Parathyroid adenoma (tissue), 2 donors: ENCODE data around the gene ADCY10.

Experiments
- H2AFZ ChIP-seq: fragments of 300-600 bp; sonication (generic); one replicate; pipeline ENCODE4 v1.7.0; 2017; ENCODE audit warnings: antibody characterized with exemption, mild to moderate bottlenecking
- H3K27ac ChIP-seq: fragments of 300-600 bp; sonication (generic); one replicate; pipeline ENCODE4 v1.7.0; 2017
- H3K27me3 ChIP-seq: fragments of 300-600 bp; sonication (generic); one replicate; pipeline ENCODE4 v1.7.0; 2017; ENCODE audit warnings: low read length; ENCODE audit not compliant: control insufficient read depth, insufficient read depth
- H3K36me3 ChIP-seq: fragments of 300-600 bp; sonication (generic); one replicate; pipeline ENCODE4 v1.7.0; 2017; ENCODE audit warnings: low read length; ENCODE audit not compliant: control insufficient read depth, insufficient read depth
- H3K4me1 ChIP-seq: fragments of 300-600 bp; sonication (generic); one replicate; pipeline ENCODE4 v1.7.0; 2017; ENCODE audit warnings: control low read depth
- H3K4me2 ChIP-seq: fragments of 300-600 bp; sonication (generic); one replicate; pipeline ENCODE4 v1.7.0; 2017; ENCODE audit warnings: low read length
- H3K4me3 ChIP-seq: fragments of 300-600 bp; sonication (generic); one replicate; pipeline ENCODE4 v1.7.0; 2017; ENCODE audit warnings: low read depth, low read length
- H3K79me2 ChIP-seq: fragments of 300-600 bp; sonication (generic); one replicate; pipeline ENCODE4 v1.7.0; 2017; ENCODE audit warnings: control low read depth
- H3K9ac ChIP-seq: fragments of 300-600 bp; sonication (generic); one replicate; pipeline ENCODE4 v1.7.0; 2017; ENCODE audit warnings: mild to moderate bottlenecking
- H3K9me3 ChIP-seq: fragments of 300-600 bp; sonication (generic); one replicate; pipeline ENCODE4 v1.7.0; 2017; ENCODE audit warnings: low read length; ENCODE audit not compliant: control insufficient read depth
- CTCF ChIP-seq: fragments of 300-600 bp; sonication (generic); IDR thresholded peaks from one replicate; pipeline ENCODE4 v1.7.0; 2017; ENCODE audit warnings: antibody characterized with exemption, mild to moderate bottlenecking
- donor health status: primary hyperparathyroidism.

Gene ADCY10

GRCh38 chr1:167923324-167924056 lies 9.6 kb upstream of the ADCY10 start:
- Histone ChIP-seq H3K27ac (no peak overlapping the region), H3K4me3 (no peak overlapping the region), H3K9ac (no peak overlapping the region), H3K4me1 (no peaks in the 10 kb centered on the region), H2AFZ (no peak overlapping the region), H3K27me3 (no peaks in the 10 kb centered on the region), H3K4me2 (no peak overlapping the region), H3K9me3 (no peaks in the 10 kb centered on the region), H3K36me3 (no peaks in the 10 kb centered on the region), H3K79me2 (peaks cover 8% of the 10 kb centered on the region)
- TF ChIP-seq CTCF = no peak

GRCh38 chr1:167922611-167923074 lies 8.7 kb upstream of the ADCY10 start:
- H3K4me1 ChIP-seq = no peaks in the 10 kb centered on the region
- no peak overlapping the region for H3K9ac ChIP-seq
- no peaks in the 10 kb centered on the region for H3K36me3 ChIP-seq
- no peak overlapping the region for H3K4me2 ChIP-seq
- H3K27me3 ChIP-seq = no peaks in the 10 kb centered on the region
- no peaks in the 10 kb centered on the region for H3K9me3 ChIP-seq
- H3K4me3 ChIP-seq = no peak overlapping the region
- no peak overlapping the region for H2AFZ ChIP-seq
- no peak overlapping the region for H3K27ac ChIP-seq
- no peak for TF ChIP-seq CTCF
- H3K79me2 ChIP-seq = peaks cover 8% of the 10 kb centered on the region

GRCh38 chr1:167922023-167922422 lies 8.1 kb upstream of the ADCY10 start:
- no peaks in the 10 kb centered on the region for H3K36me3 ChIP-seq
- no peak overlapping the region for H3K27ac ChIP-seq
- no peak overlapping the region for H3K4me3 ChIP-seq
- H3K79me2 ChIP-seq = peaks cover 8% of the 10 kb centered on the region
- H3K9ac ChIP-seq = no peak overlapping the region
- H3K27me3 ChIP-seq = no peaks in the 10 kb centered on the region
- no peaks in the 10 kb centered on the region for H3K9me3 ChIP-seq
- H2AFZ ChIP-seq = no peak overlapping the region
- no peaks in the 10 kb centered on the region for H3K4me1 ChIP-seq
- no peak overlapping the region for H3K4me2 ChIP-seq
- no peak for TF ChIP-seq CTCF

- no peak overlapping the region for H3K4me2 ChIP-seq
- no peak overlapping the region for H2AFZ ChIP-seq
- H3K79me2 ChIP-seq = no peaks in the 10 kb centered on the region
- H3K4me1 ChIP-seq = no peaks in the 10 kb centered on the region
- no peaks in the 10 kb centered on the region for H3K27me3 ChIP-seq
- no peak overlapping the region for H3K4me3 ChIP-seq
- no peaks in the 10 kb centered on the region for H3K36me3 ChIP-seq
- H3K9me3 ChIP-seq = no peaks in the 10 kb centered on the region
- H3K9ac ChIP-seq = no peak overlapping the region
- H3K27ac ChIP-seq = no peak overlapping the region
- no peak for TF ChIP-seq CTCF
Measured at GRCh38 chr1:167916766-167917511, 3.0 kb upstream of the ADCY10 start.
